ENCODE results near the gene PDE4D. TPM values are rescaled to one million over a fixed set of nuclear protein-coding genes. Genes with fewer than 3 reads are reported as not detected.

The PDE4D gene
- total RNA-seq, 1 experiment from 2014 or later, result 2.1 TPM

DNA sequence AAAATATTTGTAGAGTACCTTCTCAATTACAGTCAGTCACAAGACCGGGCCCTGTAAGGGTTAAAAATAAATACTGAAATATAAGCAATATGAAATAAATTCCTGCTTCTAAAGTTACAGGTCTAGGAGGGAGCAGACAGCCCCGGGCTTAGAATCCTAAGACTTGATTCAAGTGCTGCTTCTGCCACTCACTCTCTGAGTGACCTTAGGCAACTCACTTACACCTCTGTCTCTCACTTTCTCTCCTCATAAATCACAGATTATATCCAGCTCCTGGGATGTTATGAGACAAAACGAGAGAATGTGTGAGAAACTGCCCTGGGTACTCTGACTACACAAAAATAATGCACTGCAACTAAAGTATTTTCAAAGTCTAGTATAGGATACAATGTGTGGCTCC lies 101.9 kb downstream of the PDE4D start:
- Histone ChIP-seq H2AK5ac (ENCODE audit: insufficient read length, low read length) (no peak overlapping the region), H4K5ac (ENCODE audit: insufficient read length, low read depth, low read length) (no peak overlapping the region), H4K91ac (ENCODE audit: insufficient read length, low read depth, low read length) (no peak overlapping the region), H3K23ac (ENCODE audit: insufficient read length, low read depth, low read length) (no peak overlapping the region), H2AFZ (ENCODE audit: low read length) (no peak overlapping the region), H3K14ac (ENCODE audit: insufficient read depth, low read length) (no peak overlapping the region), H3K4me2 (ENCODE audit: insufficient read depth, insufficient read length, low read length) (no peak overlapping the region), H4K20me1 (ENCODE audit: control insufficient read depth, insufficient read depth, insufficient read length) (no peaks in the 10 kb centered on the region), H3K9me3 (ENCODE audit: control insufficient read depth, low read depth, low read length) (no peaks in the 10 kb centered on the region), H4K8ac (replicated peaks; ENCODE audit: insufficient read length, low read depth, low read length) (no peak overlapping the region), H3K9ac (ENCODE audit: extremely low read depth, insufficient read length, low read length) (no peak overlapping the region), H3T11ph (ENCODE audit: low read length) (no peak overlapping the region), H3K23me2 (ENCODE audit: insufficient read length, low read depth, low read length, poor library complexity, severe bottlenecking) (no peaks in the 10 kb centered on the region), H3K56ac (ENCODE audit: insufficient read length, low read depth, low read length) (no peak overlapping the region), H2BK12ac (ENCODE audit: insufficient read length, low read depth, low read length) (no peak overlapping the region), H3K79me1 (ENCODE audit: insufficient read depth, low read depth, low read length, poor library complexity, severe bottlenecking) (no peaks in the 10 kb centered on the region), H2BK5ac (ENCODE audit: insufficient read length, low read length) (no peak overlapping the region), H3K4ac (ENCODE audit: low read depth, low read length) (no peak overlapping the region), H3K18ac (ENCODE audit: insufficient read length, low read depth, low read length) (no peak overlapping the region), H3K27ac (ENCODE audit: insufficient read length, low read depth, low read length) (no peak overlapping the region), H2BK15ac (ENCODE audit: low read depth, low read length) (no peak overlapping the region), H3K4me1 (ENCODE audit: insufficient read depth, low read length) (no peaks in the 10 kb centered on the region; the same call in 1 of the 2 replicates), H2BK20ac (ENCODE audit: low read depth, low read length, poor library complexity, severe bottlenecking) (no peak overlapping the region), H2BK120ac (ENCODE audit: low read depth, low read length, poor library complexity, severe bottlenecking) (no peak overlapping the region), H3K79me2 (ENCODE audit: insufficient read depth, low read length) (no peaks in the 10 kb centered on the region), H3K27me3 (ENCODE audit: insufficient read depth, low read length) (no peaks in the 10 kb centered on the region)
- Mint-ChIP-seq H3K9me3 (no peaks in the 10 kb centered on the region), H3K4me1 (peaks cover 11 to 14% of the 10 kb centered on the region in 2 experiments), H3K27ac (no peak overlapping the region), H3K27me3 (ENCODE audit: low read depth) (no peaks in the 10 kb centered on the region; the same call in 1 of the 2 replicates), H3K4me3 (no peak overlapping the region), H3K36me3 (ENCODE audit: insufficient read depth in 1 of 3, low read depth in 3 of 3) (no peaks in the 10 kb centered on the region)
- WGBS (ENCODE audit: extremely low coverage, insufficient read length, low lambda C conversion rate), result no CpG with 5 or more reads among the region's 3 CpGs
- TF ChIP-seq, protein P1, sequence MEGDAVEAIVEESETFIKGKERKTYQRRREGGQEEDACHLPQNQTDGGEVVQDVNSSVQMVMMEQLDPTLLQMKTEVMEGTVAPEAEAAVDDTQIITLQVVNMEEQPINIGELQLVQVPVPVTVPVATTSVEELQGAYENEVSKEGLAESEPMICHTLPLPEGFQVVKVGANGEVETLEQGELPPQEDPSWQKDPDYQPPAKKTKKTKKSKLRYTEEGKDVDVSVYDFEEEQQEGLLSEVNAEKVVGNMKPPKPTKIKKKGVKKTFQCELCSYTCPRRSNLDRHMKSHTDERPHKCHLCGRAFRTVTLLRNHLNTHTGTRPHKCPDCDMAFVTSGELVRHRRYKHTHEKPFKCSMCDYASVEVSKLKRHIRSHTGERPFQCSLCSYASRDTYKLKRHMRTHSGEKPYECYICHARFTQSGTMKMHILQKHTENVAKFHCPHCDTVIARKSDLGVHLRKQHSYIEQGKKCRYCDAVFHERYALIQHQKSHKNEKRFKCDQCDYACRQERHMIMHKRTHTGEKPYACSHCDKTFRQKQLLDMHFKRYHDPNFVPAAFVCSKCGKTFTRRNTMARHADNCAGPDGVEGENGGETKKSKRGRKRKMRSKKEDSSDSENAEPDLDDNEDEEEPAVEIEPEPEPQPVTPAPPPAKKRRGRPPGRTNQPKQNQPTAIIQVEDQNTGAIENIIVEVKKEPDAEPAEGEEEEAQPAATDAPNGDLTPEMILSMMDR (conservative IDR thresholded peaks at IDR 0.05), result no peak
- no peak for DNase-seq
